H9 (cell line): ENCODE measurements around the gene ATP5F1B. TPM values are rescaled to one million over a fixed set of nuclear protein-coding genes. Genes with fewer than 3 reads are reported as not detected.

Experiments
- DNase-seq: peaks from one replicate; pipeline ENCODE4 v3.0.0-alpha.2; 2017
- H2AFZ ChIP-seq: one replicate; pipeline ENCODE4 v1.6.1; 2013; ENCODE audit warnings: mild to moderate bottlenecking, low read length, control low read depth, moderate library complexity
- H2AK5ac ChIP-seq: 2 replicates; pipeline ENCODE4 v1.6.1; 2013; ENCODE audit warnings: low read length, control low read depth, mixed read lengths; ENCODE audit not compliant: insufficient read length
- H2BK120ac ChIP-seq: one replicate; pipeline ENCODE4 v1.6.1; 2013; ENCODE audit warnings: low read depth, mild to moderate bottlenecking, low read length, control low read depth, inconsistent platforms; ENCODE audit not compliant: poor library complexity, severe bottlenecking
- H2BK12ac ChIP-seq: 2 replicates; pipeline ENCODE4 v1.6.1; 2013; ENCODE audit warnings: low read length, control low read depth, mixed read lengths, low read depth; ENCODE audit not compliant: insufficient read length
- H2BK15ac ChIP-seq: 2 replicates; pipeline ENCODE4 v1.6.1; 2013; ENCODE audit warnings: low read depth, low read length, control low read depth
- H2BK20ac ChIP-seq: one replicate; pipeline ENCODE4 v1.6.1; 2013; ENCODE audit warnings: low read depth, mild to moderate bottlenecking, low read length, control low read depth, inconsistent platforms; ENCODE audit not compliant: poor library complexity, severe bottlenecking
- H2BK5ac ChIP-seq: 2 replicates; pipeline ENCODE4 v1.6.1; 2013; ENCODE audit warnings: low read length, control low read depth, mixed read lengths; ENCODE audit not compliant: insufficient read length
- H3K14ac ChIP-seq: 2 replicates; pipeline ENCODE4 v1.6.1; 2013; ENCODE audit warnings: low read length, control low read depth; ENCODE audit not compliant: insufficient read depth
- H3K18ac ChIP-seq: 2 replicates; pipeline ENCODE4 v1.6.1; 2013; ENCODE audit warnings: low read depth, mild to moderate bottlenecking, mixed read lengths, low read length, control low read depth; ENCODE audit not compliant: insufficient read length
- H3K23ac ChIP-seq: 2 replicates; pipeline ENCODE4 v1.6.1; 2013; ENCODE audit warnings: low read length, control low read depth, mixed read lengths, low read depth; ENCODE audit not compliant: insufficient read length
- H3K23me2 ChIP-seq: 2 replicates; pipeline ENCODE4 v1.6.1; 2013; ENCODE audit warnings: low read depth, mild to moderate bottlenecking, mixed read lengths, low read length, control low read depth; ENCODE audit not compliant: insufficient read length, poor library complexity, severe bottlenecking
- H3K27ac ChIP-seq: 2 replicates; pipeline ENCODE4 v1.5.1; 2013; ENCODE audit warnings: low read length, control low read depth, mixed read lengths, low read depth; ENCODE audit not compliant: insufficient read length
- H3K27me3 ChIP-seq: 2 replicates; pipeline ENCODE4 v1.6.1; 2013; ENCODE audit warnings: low read length, control low read depth, inconsistent platforms; ENCODE audit not compliant: insufficient read depth
- H3K4ac ChIP-seq: 2 replicates; pipeline ENCODE4 v1.6.1; 2013; ENCODE audit warnings: low read depth, mild to moderate bottlenecking, control low read depth, inconsistent platforms, low read length, moderate library complexity
- H3K4me1 ChIP-seq: 2 replicates; pipeline ENCODE4 v1.6.1; 2013; ENCODE audit warnings: low read length, control low read depth, inconsistent platforms; ENCODE audit not compliant: insufficient read depth
- H3K4me2 ChIP-seq: 2 replicates; pipeline ENCODE4 v1.6.1; 2013; ENCODE audit warnings: low read length, control low read depth, mixed read lengths; ENCODE audit not compliant: insufficient read length, insufficient read depth
- H3K56ac ChIP-seq: 2 replicates; pipeline ENCODE4 v1.6.1; 2013; ENCODE audit warnings: low read depth, mild to moderate bottlenecking, mixed read lengths, low read length, control low read depth; ENCODE audit not compliant: insufficient read length
- H3K79me1 ChIP-seq: 2 replicates; pipeline ENCODE4 v1.6.1; 2013; ENCODE audit warnings: low read depth, mild to moderate bottlenecking, moderate library complexity, low read length, control low read depth, inconsistent platforms; ENCODE audit not compliant: insufficient read depth, poor library complexity, severe bottlenecking
- H3K79me2 ChIP-seq: 2 replicates; pipeline ENCODE4 v1.6.1; 2013; ENCODE audit warnings: low read length, control low read depth, inconsistent platforms; ENCODE audit not compliant: insufficient read depth
- H3K9ac ChIP-seq: 2 replicates; pipeline ENCODE4 v1.6.1; 2013; ENCODE audit warnings: low read length, control low read depth, mixed read lengths; ENCODE audit not compliant: insufficient read length; ENCODE audit errors: extremely low read depth
- H3K9me3 ChIP-seq: one replicate; pipeline ENCODE4 v1.6.1; 2013; ENCODE audit warnings: low read depth, low read length, inconsistent platforms; ENCODE audit not compliant: control insufficient read depth
- H3T11ph ChIP-seq: one replicate; pipeline ENCODE4 v1.6.1; 2013; ENCODE audit warnings: mild to moderate bottlenecking, low read length, control low read depth, inconsistent platforms
- H4K20me1 ChIP-seq: one replicate; pipeline ENCODE4 v1.6.1; 2013; ENCODE audit not compliant: control insufficient read depth, insufficient read length, insufficient read depth
- H4K5ac ChIP-seq: 2 replicates; pipeline ENCODE4 v1.6.1; 2013; ENCODE audit warnings: low read depth, mild to moderate bottlenecking, mixed read lengths, low read length, control low read depth; ENCODE audit not compliant: insufficient read length
- H4K8ac ChIP-seq: replicated peaks from 2 replicates; pipeline ENCODE4 v1.6.1; 2013; ENCODE audit warnings: low read length, control low read depth, mixed read lengths, low read depth; ENCODE audit not compliant: insufficient read length
- H4K91ac ChIP-seq: 2 replicates; pipeline ENCODE4 v1.6.1; 2013; ENCODE audit warnings: low read depth, mild to moderate bottlenecking, moderate library complexity, mixed read lengths, low read length, control low read depth; ENCODE audit not compliant: insufficient read length
- H3K27ac Mint-ChIP-seq, 3 experiments: 2 replicates in 2 of 3; 3 replicates in 1 of 3; pipeline ENCODE4 v1.8.0; 2020 to 2021; ENCODE audit warnings: mixed read lengths in 3 of 3, mild to moderate bottlenecking in 1 of 3, moderate library complexity in 1 of 3
- H3K27me3 Mint-ChIP-seq: 2 replicates; pipeline ENCODE4 v1.8.0; 2021; ENCODE audit warnings: low read depth, mild to moderate bottlenecking, moderate library complexity, mixed read lengths
- H3K36me3 Mint-ChIP-seq, 3 experiments: 2 replicates in 2 of 3; 3 replicates in 1 of 3; pipeline ENCODE4 v1.8.0; 2020 to 2021; ENCODE audit warnings: low read depth in 3 of 3, mixed read lengths in 3 of 3; ENCODE audit not compliant: insufficient read depth in 1 of 3
- H3K4me1 Mint-ChIP-seq, 2 experiments: 2 replicates each; pipeline ENCODE4 v1.8.0; 2020; ENCODE audit warnings: mixed read lengths in 2 of 2
- H3K4me3 Mint-ChIP-seq, 2 experiments: 2 replicates in 1 of 2; 3 replicates in 1 of 2; pipeline ENCODE4 v1.8.0; 2020 to 2021; ENCODE audit warnings: mild to moderate bottlenecking in 2 of 2, mixed read lengths in 2 of 2, moderate library complexity in 1 of 2
- H3K9me3 Mint-ChIP-seq, 2 experiments: 2 replicates in 1 of 2; 3 replicates in 1 of 2; pipeline ENCODE4 v1.8.0; 2020; ENCODE audit warnings: mild to moderate bottlenecking in 2 of 2, mixed read lengths in 2 of 2, moderate library complexity in 1 of 2
- CTCF ChIP-seq: fragments of 200-600 bp; sonication (generic); conservative IDR thresholded peaks from 3 replicates; pipeline ENCODE4 v1.8.0; 2021; ENCODE audit warnings: antibody characterized with exemption, mild to moderate bottlenecking
- WGBS: extraction: QIAGEN DNeasy Blood & Tissue Kit; methylation state at CpG from one replicate; pipeline ENCODE4 v1.1.7; 2013; ENCODE audit warnings: missing lambda C conversion rate, low lambda C conversion rate, mixed read lengths; ENCODE audit not compliant: insufficient read length; ENCODE audit errors: extremely low coverage; 5-methylcytosine and 5-hydroxymethylcytosine counted together
- total RNA-seq: library from RNA; stranded (reverse); gene quantifications from 2 replicates; pipeline ENCODE4 v1.2.1, GENCODE V29; 2021

The ATP5F1B gene
- total RNA-seq, 1 experiment from 2014 or later, result 927 TPM

GRCh38 chr12:56684745-56685359 lies 39.1 kb upstream of the ATP5F1B start:
- Histone ChIP-seq H3K9ac (no peak overlapping the region), H4K8ac (no peak overlapping the region), H2BK120ac (no peak overlapping the region), H3K79me1 (no peaks in the 10 kb centered on the region), H2AFZ (no peak overlapping the region), H3K56ac (no peak overlapping the region), H3K23ac (no peak overlapping the region), H2AK5ac (no peak overlapping the region), H3K9me3 (no peaks in the 10 kb centered on the region), H3T11ph (no peak overlapping the region), H3K27ac (no peak overlapping the region), H3K18ac (no peak overlapping the region), H4K5ac (no peak overlapping the region), H2BK12ac (no peak overlapping the region), H3K4me1 (no peaks in the 10 kb centered on the region), H3K4ac (no peak overlapping the region), H3K79me2 (peaks cover 70% of the 10 kb centered on the region; the same call in 1 of the 2 replicates), H2BK15ac (no peak overlapping the region), H2BK5ac (no peak overlapping the region), H3K4me2 (peak overlapping the region; percentile 14), H3K27me3 (no peaks in the 10 kb centered on the region), H4K20me1 (no peaks in the 10 kb centered on the region), H3K14ac (no peak overlapping the region), H3K23me2 (peaks cover 8% of the 10 kb centered on the region), H4K91ac (no peak overlapping the region), H2BK20ac (no peak overlapping the region)
- TF ChIP-seq CTCF, result no peak
- no CpG with 5 or more reads among the region's 8 CpGs for WGBS
- peak overlapping the region in 2 of 3 experiments; percentile 71 to 73; a peak in 3 of 7 replicates for H3K27ac Mint-ChIP-seq
- H3K4me3 Mint-ChIP-seq, result peak overlapping the region; percentile 99 to 100
- H3K9me3 Mint-ChIP-seq, result peaks cover 0 to 3% of the 10 kb centered on the region in 2 experiments; a peak in 2 of 5 replicates
- H3K4me1 Mint-ChIP-seq, result peaks cover 18 to 31% of the 10 kb centered on the region in 2 experiments
- no peaks in the 10 kb centered on the region for H3K27me3 Mint-ChIP-seq
- H3K36me3 Mint-ChIP-seq, result peaks cover 37 to 58% (median 56%) of the 10 kb centered on the region in 3 experiments
- peak; percentile 23 for DNase-seq
